GM13977 (cell line): ENCODE data around the gene PRICKLE2.

ENCODE experiments used
- DNase-seq: peaks from one replicate; pipeline ENCODE4 v3.0.0; 2012; ENCODE audit warnings: low spot score
- in situ Hi-C: fragments of 300-500 bp; cut with MboI; formaldehyde crosslinking; loops from one replicate; pipeline ENCODE4 v1.12.0; 2022; ENCODE audit warnings: low sequenced_read_pairs, low pct_unique_long_range_greater_than_20kb, mixed read lengths, inconsistent platforms; ENCODE audit not compliant: unreplicated experiment
- TF ChIP-seq, protein P1 (sequence below): IDR thresholded peaks from 2 replicates; pipeline ENCODE4 v1.5.1; 2012; ENCODE audit warnings: mild to moderate bottlenecking, control low read depth; ENCODE audit not compliant: insufficient read depth; ENCODE audit errors: extremely low read depth, missing control alignments

The PRICKLE2 gene

DNA sequence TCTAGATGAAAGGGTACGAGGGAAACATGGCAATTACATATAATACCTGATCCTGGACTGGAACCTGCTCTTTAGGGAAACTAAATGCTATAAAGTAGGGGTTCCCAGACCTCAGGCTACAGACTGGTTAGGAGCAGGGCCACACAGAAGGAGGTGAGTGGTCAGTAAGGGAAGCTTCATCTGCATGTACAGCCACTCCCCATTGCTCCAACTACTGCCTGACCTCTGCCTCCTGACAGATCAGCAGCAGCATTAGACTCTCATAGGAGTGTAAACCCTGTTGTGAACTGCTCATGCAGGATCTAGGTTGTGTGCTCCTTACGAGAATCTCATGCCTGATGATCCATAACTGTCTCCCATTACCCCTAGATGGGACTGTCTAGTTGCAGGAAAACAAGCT is 123.1 kb downstream of the PRICKLE2 start:
- TF ChIP-seq, protein P1, sequence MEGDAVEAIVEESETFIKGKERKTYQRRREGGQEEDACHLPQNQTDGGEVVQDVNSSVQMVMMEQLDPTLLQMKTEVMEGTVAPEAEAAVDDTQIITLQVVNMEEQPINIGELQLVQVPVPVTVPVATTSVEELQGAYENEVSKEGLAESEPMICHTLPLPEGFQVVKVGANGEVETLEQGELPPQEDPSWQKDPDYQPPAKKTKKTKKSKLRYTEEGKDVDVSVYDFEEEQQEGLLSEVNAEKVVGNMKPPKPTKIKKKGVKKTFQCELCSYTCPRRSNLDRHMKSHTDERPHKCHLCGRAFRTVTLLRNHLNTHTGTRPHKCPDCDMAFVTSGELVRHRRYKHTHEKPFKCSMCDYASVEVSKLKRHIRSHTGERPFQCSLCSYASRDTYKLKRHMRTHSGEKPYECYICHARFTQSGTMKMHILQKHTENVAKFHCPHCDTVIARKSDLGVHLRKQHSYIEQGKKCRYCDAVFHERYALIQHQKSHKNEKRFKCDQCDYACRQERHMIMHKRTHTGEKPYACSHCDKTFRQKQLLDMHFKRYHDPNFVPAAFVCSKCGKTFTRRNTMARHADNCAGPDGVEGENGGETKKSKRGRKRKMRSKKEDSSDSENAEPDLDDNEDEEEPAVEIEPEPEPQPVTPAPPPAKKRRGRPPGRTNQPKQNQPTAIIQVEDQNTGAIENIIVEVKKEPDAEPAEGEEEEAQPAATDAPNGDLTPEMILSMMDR, result no peak
- in situ Hi-C loops, result no loop called here
- no peak for DNase-seq

DNA sequence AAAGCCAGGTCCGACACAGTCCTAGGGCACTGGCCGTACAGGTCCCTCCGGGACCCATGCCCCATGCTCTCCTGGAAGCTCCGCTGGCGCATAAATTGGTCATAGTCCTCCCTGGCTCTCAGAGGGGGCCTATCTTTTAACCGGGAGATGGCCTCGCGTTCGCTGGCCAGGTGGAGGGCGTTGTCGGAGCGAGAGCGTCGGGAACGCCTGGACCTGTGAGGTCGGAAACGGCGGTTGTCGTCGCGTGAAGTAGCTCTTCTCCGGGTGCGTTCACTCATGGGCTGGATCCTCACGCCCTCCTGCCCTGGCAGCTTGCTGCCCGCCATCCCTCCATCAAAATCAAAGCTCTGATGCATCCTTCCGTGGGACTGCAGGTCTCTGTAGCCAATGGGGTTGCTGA is 126.0 kb downstream of the PRICKLE2 start:
- in situ Hi-C loops, result no loop called here
- no peak for DNase-seq
- TF ChIP-seq, protein P1, result no peak

DNA sequence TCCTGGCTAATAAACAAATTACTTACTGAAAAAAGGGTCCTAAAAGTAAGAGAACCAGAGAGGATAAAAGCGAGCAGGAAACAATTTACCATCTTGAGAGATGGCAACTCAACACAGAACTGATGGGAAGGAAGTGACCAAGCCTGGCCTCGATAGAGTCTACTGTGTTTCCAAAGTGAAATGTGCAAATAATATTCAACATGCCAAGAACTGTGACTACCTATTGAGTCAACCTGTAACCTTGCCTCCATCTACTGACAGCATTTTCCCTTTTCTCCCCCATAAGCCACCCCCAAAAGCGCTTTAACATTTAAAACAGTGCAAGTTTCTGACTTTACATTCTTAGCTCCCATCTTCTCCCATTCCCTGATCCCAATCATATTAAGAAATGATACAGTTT is 126.6 kb downstream of the PRICKLE2 start:
- TF ChIP-seq, protein P1, result no peak
- in situ Hi-C loops, result no loop called here
- no peak for DNase-seq

DNA sequence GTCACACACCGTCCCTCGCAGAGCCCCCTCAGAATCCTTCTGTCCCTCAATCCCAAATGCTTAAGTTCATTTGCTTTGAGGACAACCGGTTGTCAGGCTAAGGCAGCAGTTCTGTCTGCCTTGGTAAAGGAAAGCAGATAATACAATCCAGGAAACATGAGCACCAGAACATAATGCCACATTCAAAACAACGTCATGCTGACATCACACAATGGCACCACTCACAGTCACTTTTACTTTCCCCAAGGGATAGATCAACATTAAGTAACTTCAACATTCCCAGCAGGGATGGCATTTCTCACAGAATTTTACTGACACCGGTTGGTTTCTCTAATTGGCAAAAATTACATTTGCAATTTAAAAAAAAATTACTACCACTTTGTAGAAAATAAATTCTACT is 127.3 kb downstream of the PRICKLE2 start:
- TF ChIP-seq, protein P1, result no peak
- in situ Hi-C loops, result no loop called here
- no peak for DNase-seq

DNA sequence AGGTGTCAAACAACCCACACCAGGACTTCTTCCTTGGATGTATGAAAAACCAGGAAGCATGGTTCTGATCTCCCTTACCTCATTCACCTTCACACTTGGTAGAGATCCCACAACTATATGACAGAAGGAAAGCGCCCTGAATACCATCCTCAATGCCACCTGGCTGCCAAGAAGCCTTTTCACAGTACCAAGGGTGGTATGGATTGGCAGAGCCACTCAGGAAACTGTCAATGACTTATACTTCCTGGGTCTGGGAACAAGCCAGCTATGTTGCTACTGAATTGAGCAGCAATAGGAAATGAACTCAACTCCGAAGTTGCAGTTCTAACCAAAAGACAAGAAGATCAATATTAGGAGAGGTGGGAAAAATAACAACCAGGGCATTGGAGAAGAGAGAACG is 129.5 kb downstream of the PRICKLE2 start:
- TF ChIP-seq, protein P1, result no peak
- in situ Hi-C loops, result no loop called here

DNA sequence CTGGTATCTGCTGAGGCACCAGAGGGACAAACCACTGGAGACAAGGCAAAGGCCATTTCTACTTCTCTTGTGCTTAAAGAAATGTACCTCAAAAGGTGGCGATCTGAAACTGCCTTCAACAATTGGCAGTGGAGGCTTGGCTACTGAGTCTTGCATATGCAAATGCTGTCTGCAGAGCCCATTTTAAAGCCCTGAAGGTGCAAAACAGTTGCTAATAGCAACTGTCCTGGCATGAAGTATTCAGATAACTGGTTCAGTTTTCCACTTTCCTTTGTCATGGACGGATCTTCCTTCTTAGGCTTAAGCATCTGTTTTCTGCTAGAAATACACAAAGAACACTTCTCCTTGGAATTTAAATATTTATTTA is 130.6 kb downstream of the PRICKLE2 start:
- in situ Hi-C loops, result no loop called here
- no peak for DNase-seq

More for the DNA sequence above, 129.5 kb downstream of the PRICKLE2 start:
- DNase-seq, result no peak

More for the DNA sequence above, 130.6 kb downstream of the PRICKLE2 start:
- TF ChIP-seq, protein P1, result no peak
